Endothelial cell of umbilical vein (primary cell): ENCODE results near the gene MFNG.

Experiments
- EZH2 ChIP-seq: IDR thresholded peaks from 2 replicates; pipeline ENCODE4 v1.6.1; 2012; ENCODE audit warnings: borderline replicate concordance, low read depth, mild to moderate bottlenecking, moderate library complexity, low read length, inconsistent platforms; ENCODE audit not compliant: severe bottlenecking
- GATA2 ChIP-seq: IDR thresholded peaks from 2 replicates; pipeline ENCODE4 v1.7.0; 2011; ENCODE audit warnings: low read depth, mild to moderate bottlenecking, moderate library complexity, mixed read lengths, low read length; ENCODE audit not compliant: insufficient read length, insufficient read depth
- JUN ChIP-seq: IDR thresholded peaks from 2 replicates; pipeline ENCODE4 v1.6.1; 2011; ENCODE audit warnings: borderline replicate concordance, low read depth; ENCODE audit not compliant: insufficient read length, insufficient read depth
- MYC ChIP-seq: IDR thresholded peaks from one replicate; pipeline ENCODE4 v1.6.1; 2011; ENCODE audit warnings: mild to moderate bottlenecking, low read depth, low read length
- POLR2A ChIP-seq: IDR thresholded peaks from 2 replicates; pipeline ENCODE4 v1.6.1; 2012; ENCODE audit warnings: low read depth, mild to moderate bottlenecking, control low read depth, low read length
- POLR2AphosphoS5 ChIP-seq: IDR thresholded peaks from 2 replicates; pipeline ENCODE4 v1.6.1; 2012; ENCODE audit warnings: low read depth, mild to moderate bottlenecking, control low read depth, low read length, moderate library complexity; ENCODE audit not compliant: insufficient read depth
- TF ChIP-seq, protein P1 (sequence below), 2 donors: IDR thresholded peaks; 1 replicate in 1 of 2; 2 replicates in 1 of 2; pipeline ENCODE4 v1.5.1; 2011; ENCODE audit warnings: low read length in 2 of 2, mild to moderate bottlenecking in 2 of 2, moderate library complexity in 2 of 2, control low read depth in 1 of 2, inconsistent platforms in 1 of 2, low read depth in 1 of 2; ENCODE audit not compliant: insufficient read depth in 1 of 2; ENCODE audit errors: extremely low read depth in 1 of 2
- TF ChIP-seq, protein P2 (sequence below): IDR thresholded peaks from 2 replicates; pipeline ENCODE4 v1.6.1; 2011; ENCODE audit not compliant: insufficient read depth, insufficient read length

DNA sequence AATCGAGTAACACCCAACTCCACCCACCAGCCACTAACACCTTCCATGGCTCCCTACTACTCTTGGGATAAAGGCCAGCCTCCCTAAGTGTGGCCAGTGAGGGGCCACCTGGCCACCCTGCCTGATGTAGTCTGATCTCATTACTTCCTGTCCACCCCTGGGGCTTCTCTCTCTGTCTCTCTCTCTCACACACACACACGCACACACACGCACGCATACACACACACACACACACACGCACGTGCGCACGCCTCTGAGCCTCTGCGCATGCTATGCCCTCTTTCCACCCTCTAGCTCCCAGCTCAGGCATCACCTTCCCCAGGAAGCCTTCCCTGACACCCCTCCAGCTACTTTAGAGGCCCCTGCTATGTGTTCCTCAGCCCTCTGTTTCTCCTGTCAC, 3.9 kb downstream of the MFNG start:
- TF ChIP-seq POLR2A, result no peak
- TF ChIP-seq POLR2AphosphoS5, result no peak
- TF ChIP-seq, protein P1, sequence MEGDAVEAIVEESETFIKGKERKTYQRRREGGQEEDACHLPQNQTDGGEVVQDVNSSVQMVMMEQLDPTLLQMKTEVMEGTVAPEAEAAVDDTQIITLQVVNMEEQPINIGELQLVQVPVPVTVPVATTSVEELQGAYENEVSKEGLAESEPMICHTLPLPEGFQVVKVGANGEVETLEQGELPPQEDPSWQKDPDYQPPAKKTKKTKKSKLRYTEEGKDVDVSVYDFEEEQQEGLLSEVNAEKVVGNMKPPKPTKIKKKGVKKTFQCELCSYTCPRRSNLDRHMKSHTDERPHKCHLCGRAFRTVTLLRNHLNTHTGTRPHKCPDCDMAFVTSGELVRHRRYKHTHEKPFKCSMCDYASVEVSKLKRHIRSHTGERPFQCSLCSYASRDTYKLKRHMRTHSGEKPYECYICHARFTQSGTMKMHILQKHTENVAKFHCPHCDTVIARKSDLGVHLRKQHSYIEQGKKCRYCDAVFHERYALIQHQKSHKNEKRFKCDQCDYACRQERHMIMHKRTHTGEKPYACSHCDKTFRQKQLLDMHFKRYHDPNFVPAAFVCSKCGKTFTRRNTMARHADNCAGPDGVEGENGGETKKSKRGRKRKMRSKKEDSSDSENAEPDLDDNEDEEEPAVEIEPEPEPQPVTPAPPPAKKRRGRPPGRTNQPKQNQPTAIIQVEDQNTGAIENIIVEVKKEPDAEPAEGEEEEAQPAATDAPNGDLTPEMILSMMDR (IDR thresholded peaks at IDR 0.05; ENCODE audit: extremely low read depth in 1 of 2, insufficient read depth in 1 of 2, low read depth in 1 of 2, low read length in 2 of 2), result no peak
- no peak for TF ChIP-seq EZH2
- TF ChIP-seq, protein P2, sequence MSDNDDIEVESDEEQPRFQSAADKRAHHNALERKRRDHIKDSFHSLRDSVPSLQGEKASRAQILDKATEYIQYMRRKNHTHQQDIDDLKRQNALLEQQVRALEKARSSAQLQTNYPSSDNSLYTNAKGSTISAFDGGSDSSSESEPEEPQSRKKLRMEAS, result no peak
- TF ChIP-seq JUN, result no peak
- TF ChIP-seq MYC, result no peak
- no peak for TF ChIP-seq GATA2
